ENCODE measurements around the gene NOC2L.
"Not testable (repeated sequence)": the region's sequence is repeated elsewhere in the genome, so short reads cannot be mapped to it uniquely, and the experiment has no call there.

NOC2L gene

GRCh38 chr1:958823-959730, at the start of gene NOC2L:
NOC2L (minus strand) TSS chr1:959256; CDS start chr1:959240, 16 bp downstream.
- peak; percentile 67 for DNase-seq (ENCODE audit: low spot score)

- DNase-seq (ENCODE audit: low spot score) = no peak
Observed at GRCh38 chr1:1006305-1007159, 47.5 kb upstream of the NOC2L start.

- no peak for DNase-seq (ENCODE audit: low spot score)
Observed at GRCh38 chr1:1005774-1006304, 46.8 kb upstream of the NOC2L start.

- DNase-seq (ENCODE audit: low spot score) = no peak
Observed at GRCh38 chr1:1004780-1005697, 46.0 kb upstream of the NOC2L start.

- DNase-seq (ENCODE audit: low spot score) = no peak
Observed at GRCh38 chr1:1004420-1004779, 45.3 kb upstream of the NOC2L start.

GRCh38 chr1:1003618-1004419, 44.8 kb upstream of the NOC2L start:
- no peak for DNase-seq (ENCODE audit: low spot score)

GRCh38 chr1:1001057-1001783, 42.2 kb upstream of the NOC2L start:
- no peak for DNase-seq (ENCODE audit: low spot score)

- no peak for DNase-seq (ENCODE audit: low spot score)
Observed at GRCh38 chr1:1000357-1001056, 41.5 kb upstream of the NOC2L start.

GRCh38 chr1:999725-1000356, 40.8 kb upstream of the NOC2L start, which contains the start of gene HES4:
HES4 (minus strand) TSS chr1:1000097; CDS start chr1:999973, 124 bp downstream.
- peak; percentile 36 for DNase-seq (ENCODE audit: low spot score)

- DNase-seq (ENCODE audit: low spot score) = no peak
Observed at GRCh38 chr1:998995-999724, 40.1 kb upstream of the NOC2L start.

GRCh38 chr1:998745-998994, 39.6 kb upstream of the NOC2L start:
- no peak for DNase-seq (ENCODE audit: low spot score)

GRCh38 chr1:997993-998744, 39.1 kb upstream of the NOC2L start:
- DNase-seq (ENCODE audit: low spot score) = no peak

- no peak for DNase-seq (ENCODE audit: low spot score)
Observed at GRCh38 chr1:997713-997992, 38.6 kb upstream of the NOC2L start.

- DNase-seq (ENCODE audit: low spot score) = no peak
Observed at GRCh38 chr1:996851-997712, 38.0 kb upstream of the NOC2L start.

GRCh38 chr1:995665-996633, 36.9 kb upstream of the NOC2L start:
- no peak for DNase-seq (ENCODE audit: low spot score)

GRCh38 chr1:994546-994945, 35.5 kb upstream of the NOC2L start:
- not testable (repeated sequence) for DNase-seq (ENCODE audit: low spot score)

All from pons (tissue), 1 donor.